H1 (cell line): Measurements from ENCODE around the gene GALNT7. TPM values are rescaled to one million over a fixed set of nuclear protein-coding genes. Genes with fewer than 3 reads are reported as not detected.

Experiments
- CTCF ChIA-PET: fragments of 300-600 bp; sonication (Branson Sonifier 250); formaldehyde crosslinking; loops from one replicate; lab custom pipeline; 2021; ENCODE audit not compliant: partially characterized antibody; lab: Charles Lee
- POLR2A ChIA-PET: fragments of 300-600 bp; sonication (Branson Sonifier 250); formaldehyde crosslinking; loops from one replicate; lab custom pipeline; 2021; ENCODE audit warnings: inconsistent platforms; ENCODE audit not compliant: partially characterized antibody; lab: Charles Lee
- DNase-seq, 2 experiments: peaks; one replicate each; pipeline versions ENCODE4 v3.0.0 to v3.0.0-alpha.2; 2010 to 2022; ENCODE audit warnings: low spot score in 2 of 2, low read depth in 1 of 2, mixed read lengths in 1 of 2
- FAIRE-seq: peaks from 2 replicates; lab custom pipeline; 2011; peaks lifted over from hg19 to GRCh38; lab: Jason Lieb, UNC
- H2AFZ ChIP-seq: 2 replicates; pipeline ENCODE4 v1.8.1; 2012; ENCODE audit warnings: low read length, inconsistent platforms
- H2AK5ac ChIP-seq: 2 replicates; pipeline ENCODE4 v1.6.1; 2013; ENCODE audit warnings: low read depth, low read length
- H2BK120ac ChIP-seq: replicated peaks from 2 replicates; pipeline ENCODE3; 2013; ENCODE audit warnings: low read depth, low read length, inconsistent platforms
- H2BK12ac ChIP-seq: 2 replicates; pipeline ENCODE4 v1.6.1; 2013; ENCODE audit warnings: low read depth, low read length
- H2BK15ac ChIP-seq: 2 replicates; pipeline ENCODE4 v1.6.1; 2013; ENCODE audit warnings: low read length
- H2BK20ac ChIP-seq: 2 replicates; pipeline ENCODE4 v1.6.1; 2013; ENCODE audit warnings: low read length
- H2BK5ac ChIP-seq: 2 replicates; pipeline ENCODE4 v1.6.1; 2013; ENCODE audit warnings: low read depth, low read length
- H3K14ac ChIP-seq: 2 replicates; pipeline ENCODE4 v1.6.1; 2013; ENCODE audit warnings: inconsistent platforms; ENCODE audit not compliant: insufficient read length
- H3K18ac ChIP-seq: 2 replicates; pipeline ENCODE4 v1.6.1; 2013; ENCODE audit warnings: low read length; ENCODE audit errors: extremely low read depth
- H3K23ac ChIP-seq: 2 replicates; pipeline ENCODE4 v1.6.1; 2013; ENCODE audit warnings: inconsistent platforms; ENCODE audit not compliant: insufficient read length
- H3K23me2 ChIP-seq: 2 replicates; pipeline ENCODE4 v1.6.1; 2013; ENCODE audit warnings: low read depth, low read length
- H3K27ac ChIP-seq: 2 replicates; pipeline ENCODE4 v1.6.1; 2011; ENCODE audit warnings: low read depth, low read length, inconsistent platforms
- H3K27me3 ChIP-seq, 4 experiments: replicated peaks in 1 of 4; 1 replicate in 1 of 4; 2 replicates in 3 of 4; pipeline versions ENCODE4 v1.6.1 to v1.8.1; 2011 to 2013; ENCODE audit warnings: low read length in 3 of 4, mild to moderate bottlenecking in 3 of 4, inconsistent platforms in 2 of 4, mixed read lengths in 2 of 4, moderate library complexity in 1 of 4; ENCODE audit not compliant: control insufficient read depth in 3 of 4, insufficient read depth in 3 of 4; ENCODE audit errors: extremely low read depth in 1 of 4
- H3K36me3 ChIP-seq, 4 experiments: 2 replicates each; pipeline versions ENCODE4 v1.6.1 to v1.8.1; 2011 to 2013; ENCODE audit warnings: mild to moderate bottlenecking in 4 of 4, low read length in 3 of 4, moderate library complexity in 2 of 4, control low read depth in 1 of 4, inconsistent platforms in 1 of 4; ENCODE audit not compliant: insufficient read depth in 4 of 4, control insufficient read depth in 2 of 4
- H3K4ac ChIP-seq: replicated peaks from 2 replicates; pipeline ENCODE3; 2013; ENCODE audit warnings: low read length, low read depth, mixed read lengths, inconsistent platforms; ENCODE audit not compliant: insufficient read length
- H3K4me1 ChIP-seq, 4 experiments: replicated peaks in 1 of 4; 1 replicate in 1 of 4; 2 replicates in 3 of 4; pipeline versions ENCODE4 v1.6.1 to v1.8.1; 2011 to 2013; ENCODE audit warnings: low read length in 3 of 4, inconsistent platforms in 2 of 4, mixed read lengths in 1 of 4; ENCODE audit not compliant: insufficient read depth in 4 of 4, control insufficient read depth in 3 of 4
- H3K4me2 ChIP-seq, 2 experiments: 2 replicates each; pipeline versions ENCODE4 v1.6.1 to v1.8.1; 2011 to 2013; ENCODE audit warnings: low read depth in 2 of 2, low read length in 2 of 2, control low read depth in 1 of 2, inconsistent platforms in 1 of 2, mild to moderate bottlenecking in 1 of 2; ENCODE audit not compliant: insufficient read depth in 1 of 2
- H3K4me3 ChIP-seq, 4 experiments: fragments of 200-600, 300-600 bp in 1 of 4; sonication (generic), shearing (Covaris generic), sonication (Bioruptor Twin) in 1 of 4; 2 replicates each; pipeline versions ENCODE4 v1.5.1 to v1.8.1; 2011 to 2016; ENCODE audit warnings: low read length in 4 of 4, low read depth in 3 of 4, control low read depth in 2 of 4, inconsistent platforms in 2 of 4, mild to moderate bottlenecking in 2 of 4, mixed read lengths in 1 of 4, moderate library complexity in 1 of 4; ENCODE audit not compliant: insufficient read depth in 2 of 4; ENCODE audit errors: extremely low read depth in 1 of 4
- H3K56ac ChIP-seq: replicated peaks from 2 replicates; pipeline ENCODE3; 2013; ENCODE audit warnings: low read depth, mild to moderate bottlenecking, mixed read lengths, low read length, inconsistent platforms; ENCODE audit not compliant: insufficient read length
- H3K79me1 ChIP-seq: 2 replicates; pipeline ENCODE4 v1.6.1; 2013; ENCODE audit warnings: low read depth, low read length, control low read depth
- H3K79me2 ChIP-seq, 2 experiments: 2 replicates each; pipeline versions ENCODE4 v1.6.1 to v1.8.1; 2012 to 2013; ENCODE audit warnings: low read length in 2 of 2, mild to moderate bottlenecking in 2 of 2, inconsistent platforms in 1 of 2; ENCODE audit not compliant: insufficient read depth in 2 of 2, control insufficient read depth in 1 of 2
- H3K9ac ChIP-seq, 4 experiments: replicated peaks in 1 of 4; 1 replicate in 1 of 4; 2 replicates in 3 of 4; pipeline versions ENCODE4 v1.6.1 to v1.8.1; 2011 to 2013; ENCODE audit warnings: low read depth in 3 of 4, low read length in 3 of 4, control low read depth in 2 of 4, mild to moderate bottlenecking in 2 of 4, moderate library complexity in 2 of 4, inconsistent platforms in 1 of 4; ENCODE audit errors: extremely low read depth in 1 of 4
- H3K9me3 ChIP-seq, 2 experiments: 2 replicates each; pipeline versions ENCODE4 v1.6.1 to v1.8.1; 2012 to 2013; ENCODE audit warnings: mild to moderate bottlenecking in 2 of 2, moderate library complexity in 2 of 2, control low read depth in 1 of 2, inconsistent platforms in 1 of 2, low read depth in 1 of 2, low read length in 1 of 2, mixed read lengths in 1 of 2; ENCODE audit not compliant: insufficient read depth in 2 of 2
- H4K20me1 ChIP-seq, 2 experiments: replicated peaks in 1 of 2; 2 replicates each; pipeline versions ENCODE3 to v1.8.1; 2011 to 2013; ENCODE audit warnings: inconsistent platforms in 2 of 2, low read length in 2 of 2, mild to moderate bottlenecking in 1 of 2; ENCODE audit not compliant: insufficient read depth in 2 of 2, control insufficient read depth in 1 of 2
- H4K5ac ChIP-seq: 2 replicates; pipeline ENCODE4 v1.6.1; 2013; ENCODE audit warnings: low read length, low read depth, mixed read lengths, inconsistent platforms; ENCODE audit not compliant: insufficient read length
- H4K8ac ChIP-seq: 2 replicates; pipeline ENCODE4 v1.8.0; 2013; ENCODE audit warnings: mild to moderate bottlenecking, moderate library complexity, low read length, inconsistent platforms; ENCODE audit not compliant: insufficient read depth; ENCODE audit errors: extremely low read depth
- H4K91ac ChIP-seq: replicated peaks from 2 replicates; pipeline ENCODE3; 2013; ENCODE audit warnings: low read length, mixed read lengths, inconsistent platforms; ENCODE audit not compliant: insufficient read length
- ASH2L ChIP-seq: fragments of 200-600, 300-600 bp; sonication (generic); IDR thresholded peaks from one replicate; pipeline ENCODE4 v1.7.1; 2017; ENCODE audit warnings: low read length
- CBX5 ChIP-seq: fragments of 300-800, 300-1000 bp; sonication (generic); IDR thresholded peaks from 2 replicates; pipeline ENCODE4 v1.7.1; 2016; ENCODE audit warnings: antibody characterized with exemption, low read length, low read depth
- E2F6 ChIP-seq: IDR thresholded peaks from 2 replicates; pipeline ENCODE4 v1.6.1; 2012; ENCODE audit warnings: inconsistent platforms
- EP300 ChIP-seq, 2 experiments: IDR thresholded peaks; 1 replicate in 1 of 2; 2 replicates in 1 of 2; pipeline ENCODE4 v1.6.1; 2011 to 2012; ENCODE audit warnings: low read depth in 2 of 2, low read length in 2 of 2, mild to moderate bottlenecking in 2 of 2, borderline replicate concordance in 1 of 2, inconsistent platforms in 1 of 2, moderate library complexity in 1 of 2
- JUND ChIP-seq: IDR thresholded peaks from 2 replicates; pipeline ENCODE4 v1.6.1; 2011; ENCODE audit warnings: mild to moderate bottlenecking, improper control_type of control experiment, low read length
- KDM4A ChIP-seq: IDR thresholded peaks from one replicate; pipeline ENCODE4 v1.7.1; 2012; ENCODE audit warnings: low read depth, mild to moderate bottlenecking, moderate library complexity, low read length, inconsistent platforms; ENCODE audit not compliant: severe bottlenecking
- MAFK ChIP-seq: IDR thresholded peaks from 2 replicates; pipeline ENCODE4 v1.6.1; 2012; ENCODE audit warnings: low read depth, mild to moderate bottlenecking, improper control_type of control experiment, low read length
- POU5F1 ChIP-seq: IDR thresholded peaks from 2 replicates; pipeline ENCODE4 v1.6.1; 2011; ENCODE audit warnings: low read depth, mild to moderate bottlenecking, low read length, moderate library complexity
- RNF2 ChIP-seq: fragments of 200-900, 300-1000 bp; sonication (generic); IDR thresholded peaks from 2 replicates; pipeline ENCODE4 v1.7.1; 2016; ENCODE audit warnings: borderline replicate concordance, low read depth, mild to moderate bottlenecking, antibody characterized with exemption, low read length; ENCODE audit not compliant: poor library complexity, severe bottlenecking; ENCODE audit errors: missing control alignments
- SIN3A ChIP-seq, 2 experiments: IDR thresholded peaks in 1 of 2; conservative IDR thresholded peaks in 1 of 2; 2 replicates each; pipeline ENCODE4 v1.6.1; 2011 to 2012; ENCODE audit warnings: low read length in 2 of 2, improper control_type of control experiment in 1 of 2, low read depth in 1 of 2, mild to moderate bottlenecking in 1 of 2
- SUZ12 ChIP-seq: fragments of 200-600 bp; sonication (generic); IDR thresholded peaks from 2 replicates; pipeline ENCODE4 v1.6.1; 2012; ENCODE audit warnings: mild to moderate bottlenecking, inconsistent platforms, low read length, moderate library complexity, mixed read lengths
- YY1 ChIP-seq: IDR thresholded peaks from 2 replicates; pipeline ENCODE4 v1.6.1; 2011; ENCODE audit warnings: low read depth, mild to moderate bottlenecking, low read length
- WGBS, 2 experiments: shearing (Covaris generic) in 1 of 2; methylation state at CpG; one replicate each; pipeline versions ENCODE4 v1.1.6 to v1.1.7; 2013 to 2015; ENCODE audit warnings: low lambda C conversion rate in 2 of 2, mixed read lengths in 2 of 2, inconsistent platforms in 1 of 2, low coverage in 1 of 2, missing lambda C conversion rate in 1 of 2; ENCODE audit not compliant: insufficient replicate concordance in 2 of 2, insufficient coverage in 1 of 2, insufficient read length in 1 of 2; ENCODE audit errors: extremely low coverage in 1 of 2, missing lambda C conversion rate in 1 of 2; 5-methylcytosine and 5-hydroxymethylcytosine counted together
- polyA plus RNA-seq, 7 experiments: library from polyadenylated mRNA; depleted of rRNA in 3 of 7; stranded (reverse) in 5 of 7; unstranded in 2 of 7; fragments of >200 nt in 5 of 7; fragments of 200-250 nt in 2 of 7; gene quantifications; 1 replicate in 5 of 7; 2 replicates in 1 of 7; 4 replicates in 1 of 7; pipeline versions ENCODE4 v1.2.1 to v1.2.3, GENCODE V29; 2011 to 2013; ENCODE audit warnings: missing spikeins in 2 of 7, mixed read lengths in 2 of 7
- total RNA-seq: library from RNA; stranded (reverse); fragmentation: NEBNext Ultra II Directional; extraction: Animal tissue kit (Norgen Biotek cat#: 25700); gene quantifications from 2 replicates; pipeline ENCODE4 v1.2.1, GENCODE V29; 2021

The GALNT7 gene
- total and polyA plus RNA-seq, 2 of the 8 experiments (the other 6 are each of a cell fraction or from before 2014, with no cell fraction given) = 22.4 to 85.5 TPM

GRCh38 chr4:173264684-173265185 lies 96.1 kb downstream of the GALNT7 start:
- Histone ChIP-seq H4K91ac (no peak overlapping the region), H3K4me1 (peaks cover 0 to 10% (median 5%) of the 10 kb centered on the region in 4 experiments; a peak in 4 of 7 replicates), H3K79me2 (peaks cover 0 to 84% of the 10 kb centered on the region in 2 experiments; a peak in 2 of 4 replicates), H2AK5ac (no peak overlapping the region), H3K9ac (no peak overlapping the region), H3K14ac (no peak overlapping the region), H3K4ac (no peak overlapping the region), H3K9me3 (no peaks in the 10 kb centered on the region), H2AFZ (no peak overlapping the region), H3K79me1 (peaks cover 7% of the 10 kb centered on the region), H3K27me3 (no peaks in the 10 kb centered on the region; a peak in 1 of 7 replicates), H4K8ac (no peak overlapping the region; the same call in 1 of the 2 replicates), H2BK120ac (no peak overlapping the region), H4K20me1 (peaks cover 1 to 4% of the 10 kb centered on the region in 2 experiments), H3K4me3 (no peak overlapping the region), H2BK20ac (no peak overlapping the region), H3K56ac (no peak overlapping the region), H2BK5ac (peak overlapping the region; percentile 29), H3K18ac (no peak overlapping the region), H3K36me3 (no peaks in the 10 kb centered on the region), H3K23ac (no peak overlapping the region), H3K27ac (no peak overlapping the region), H4K5ac (no peak overlapping the region), H2BK15ac (no peak overlapping the region), H3K23me2 (peaks cover 2% of the 10 kb centered on the region; the same call in 1 of the 2 replicates), H2BK12ac (no peak overlapping the region), H3K4me2 (no peak overlapping the region)
- CTCF ChIA-PET = interaction anchor here (0.7 to 3.1 kb wide), 12 partner anchors 10 to 364 kb away, joined by 3 to 9 read pairs (median 4); no protein-coding TSS in a partner anchor
- FAIRE-seq = no peak
- no peak for DNase-seq
- POLR2A ChIA-PET = interaction anchor here (0.9 kb wide), 1 partner anchor 70 kb away, joined by 3 read pairs; the partner anchor contains the start of gene HMGB2
- WGBS, 2 experiments = 88% methylated on average over 5 of the region's 5 CpGs; no CpG with 5 or more reads in 1 of the 2 experiments
- no peak for TF ChIP-seq SIN3A (conservative IDR thresholded peaks at IDR 0.05 in 1 of 2, IDR thresholded peaks at IDR 0.05 in 1 of 2; ENCODE audit: low read depth in 1 of 2, low read length in 2 of 2)
- TF ChIP-seq POU5F1 = no peak
- no peak for TF ChIP-seq EP300 (IDR thresholded peaks at IDR 0.05; ENCODE audit: borderline replicate concordance in 1 of 2, low read depth in 2 of 2, low read length in 2 of 2)
- no peak for TF ChIP-seq ASH2L
- TF ChIP-seq YY1 = no peak
- TF ChIP-seq E2F6 = no peak
- no peak for TF ChIP-seq CBX5
- TF ChIP-seq RNF2 = no peak
- TF ChIP-seq KDM4A = no peak
- no peak for TF ChIP-seq SUZ12
- no peak for TF ChIP-seq JUND
- no peak for TF ChIP-seq MAFK
